NCI-H187 (cell line): ENCODE measurements around the gene RTP2.

Experiments used
- DNase-seq, 2 experiments: peaks; one replicate each; lab custom pipeline; 2025; lab: John Stamatoyannopoulos, UW

The RTP2 gene

GRCh38 chr3:187702507-187703033 is at the start of gene RTP2:
RTP2 (minus strand) TSS chr3:187702557; CDS start chr3:187702128, 429 bp downstream.
- DNase-seq: no peak

GRCh38 chr3:187750513-187751123 is 48.3 kb upstream of the RTP2 start:
- peak in 1 of 2 experiments; percentile 33 for DNase-seq

GRCh38 chr3:187750006-187750512 is 47.7 kb upstream of the RTP2 start:
- DNase-seq: peak; percentile 36 to 55

GRCh38 chr3:187748050-187748481 is 45.7 kb upstream of the RTP2 start:
- DNase-seq: peak; percentile 83 to 88

- DNase-seq: no peak
These were observed 45.1 kb upstream of the RTP2 start for GRCh38 chr3:187747506-187747905.

- DNase-seq: no peak
These were observed 44.3 kb upstream of the RTP2 start for GRCh38 chr3:187746442-187747281.

GRCh38 chr3:187746059-187746441 is 43.7 kb upstream of the RTP2 start:
- no peak for DNase-seq

- peak; percentile 81 to 88 for DNase-seq
These were observed 43.1 kb upstream of the RTP2 start, which contains the start of gene BCL6 for GRCh38 chr3:187745201-187746058. BCL6 (minus strand) TSS chr3:187745468; CDS start chr3:187733693, 11,775 bp downstream.

GRCh38 chr3:187744169-187745151 is 42.1 kb upstream of the RTP2 start:
- peak in 1 of 2 experiments; percentile 33 for DNase-seq

GRCh38 chr3:187743195-187744141 is 41.1 kb upstream of the RTP2 start:
- peak in 1 of 2 experiments; percentile 55 for DNase-seq

GRCh38 chr3:187742351-187743171 is 40.2 kb upstream of the RTP2 start:
- DNase-seq: no peak

- DNase-seq: peak; percentile 15 to 34
These were observed 39.3 kb upstream of the RTP2 start for GRCh38 chr3:187741403-187742350.

- DNase-seq: peak; percentile 23
These were observed 38.4 kb upstream of the RTP2 start for GRCh38 chr3:187740421-187741399.

GRCh38 chr3:187739561-187740332 is 37.4 kb upstream of the RTP2 start:
- DNase-seq: peak; percentile 44 to 56

- no peak for DNase-seq
These were observed 36.8 kb upstream of the RTP2 start for GRCh38 chr3:187739094-187739560.
